IMR-90 (cell line): Measurements from ENCODE around the gene PLCB4. TPM values are rescaled to one million over a fixed set of nuclear protein-coding genes. Genes with fewer than 3 reads are reported as not detected.

Source experiments
- ATAC-seq: fragments of 200-7000 bp; cut with Tn5 transposase; 2 replicates; pipeline ENCODE4 v1.9.1; 2020; ENCODE audit warnings: low read depth, mild to moderate bottlenecking, moderate library complexity
- BruUV-seq: library from RNA; stranded (reverse); fragments of 400-500 nt; replicated peaks from 2 replicates; lab custom pipeline; 2021; lab: Mats Ljungman, UMichigan
- CTCF ChIA-PET: fragments of 300-600 bp; formaldehyde crosslinking; extraction: SDS; loops from one replicate; lab custom pipeline; 2021; ENCODE audit warnings: antibody characterized with exemption; lab: Yijun Ruan, JAX
- POLR2A ChIA-PET: fragments of 300-600 bp; sonication (Branson Sonifier 250); formaldehyde crosslinking; loops from one replicate; lab custom pipeline; 2022; ENCODE audit warnings: antibody characterized with exemption; ENCODE audit not compliant: unreplicated experiment; lab: Charles Lee
- DNase-seq: peaks from one replicate; pipeline ENCODE4 v3.0.0; 2013
- H2AFZ ChIP-seq: replicated peaks from 2 replicates; pipeline ENCODE3; 2013; ENCODE audit warnings: low read length, mild to moderate bottlenecking; ENCODE audit not compliant: poor library complexity
- H2AK5ac ChIP-seq: 2 replicates; pipeline ENCODE4 v1.6.1; 2013; ENCODE audit warnings: low read depth, low read length, inconsistent platforms
- H2AK9ac ChIP-seq: replicated peaks from 2 replicates; pipeline ENCODE3; 2013; ENCODE audit warnings: mild to moderate bottlenecking, low read depth, low read length, moderate library complexity; ENCODE audit not compliant: poor library complexity
- H2BK120ac ChIP-seq: 2 replicates; pipeline ENCODE4 v1.6.1; 2013; ENCODE audit warnings: low read depth, low read length, inconsistent platforms
- H2BK15ac ChIP-seq: 3 replicates; pipeline ENCODE4 v1.6.1; 2013; ENCODE audit warnings: low read depth, low read length, inconsistent platforms
- H2BK20ac ChIP-seq: 2 replicates; pipeline ENCODE4 v1.6.1; 2013; ENCODE audit warnings: low read depth, mild to moderate bottlenecking, inconsistent platforms, low read length, moderate library complexity
- H2BK5ac ChIP-seq: 2 replicates; pipeline ENCODE4 v1.6.1; 2013; ENCODE audit warnings: mild to moderate bottlenecking, low read depth, low read length, inconsistent platforms; ENCODE audit not compliant: poor library complexity, severe bottlenecking
- H3K14ac ChIP-seq: replicated peaks from 2 replicates; pipeline ENCODE4 v1.6.1; 2013; ENCODE audit warnings: low read depth, low read length, inconsistent platforms
- H3K18ac ChIP-seq: 2 replicates; pipeline ENCODE4 v1.6.1; 2013; ENCODE audit warnings: low read depth, low read length, control low read depth
- H3K23ac ChIP-seq: 2 replicates; pipeline ENCODE4 v1.6.1; 2013; ENCODE audit warnings: low read depth, low read length, inconsistent platforms
- H3K27ac ChIP-seq: 2 replicates; pipeline ENCODE4 v1.5.1; 2013; ENCODE audit warnings: mild to moderate bottlenecking, control low read depth, low read length; ENCODE audit not compliant: insufficient read depth
- H3K27me3 ChIP-seq: 2 replicates; pipeline ENCODE4 v1.6.1; 2013; ENCODE audit warnings: low read length; ENCODE audit not compliant: control insufficient read depth, insufficient read depth
- H3K36me3 ChIP-seq: 2 replicates; pipeline ENCODE4 v1.6.1; 2013; ENCODE audit warnings: low read length, mixed read lengths; ENCODE audit not compliant: control insufficient read depth, insufficient read depth
- H3K4ac ChIP-seq: 2 replicates; pipeline ENCODE4 v1.6.1; 2013; ENCODE audit warnings: low read depth, low read length, inconsistent platforms
- H3K4me1 ChIP-seq: 2 replicates; pipeline ENCODE4 v1.6.1; 2013; ENCODE audit warnings: low read length, mixed read lengths; ENCODE audit not compliant: control insufficient read depth, insufficient read depth
- H3K4me2 ChIP-seq: 2 replicates; pipeline ENCODE4 v1.6.1; 2013; ENCODE audit warnings: low read depth, mild to moderate bottlenecking, control low read depth, low read length, moderate library complexity
- H3K4me3 ChIP-seq: 2 replicates; pipeline ENCODE4 v1.5.1; 2013; ENCODE audit warnings: low read depth, mild to moderate bottlenecking, control low read depth, low read length, moderate library complexity; ENCODE audit not compliant: insufficient read depth
- H3K56ac ChIP-seq: 2 replicates; pipeline ENCODE4 v1.6.1; 2013; ENCODE audit warnings: low read length, inconsistent platforms; ENCODE audit not compliant: insufficient read depth; ENCODE audit errors: extremely low read depth
- H3K79me1 ChIP-seq, 2 experiments: 2 replicates each; pipeline ENCODE4 v1.6.1; 2013; ENCODE audit warnings: low read length in 2 of 2, inconsistent platforms in 1 of 2, low read depth in 1 of 2
- H3K9ac ChIP-seq: 2 replicates; pipeline ENCODE4 v1.6.1; 2013; ENCODE audit warnings: low read depth, low read length, control low read depth
- H3K9me1 ChIP-seq: 2 replicates; pipeline ENCODE4 v1.6.1; 2013; ENCODE audit warnings: low read length, inconsistent platforms; ENCODE audit not compliant: insufficient read depth
- H3K9me3 ChIP-seq: 2 replicates; pipeline ENCODE4 v1.6.1; 2013; ENCODE audit warnings: low read length; ENCODE audit not compliant: control insufficient read depth, insufficient read depth
- H4K20me1 ChIP-seq: 2 replicates; pipeline ENCODE4 v1.6.1; 2013; ENCODE audit warnings: low read length, inconsistent platforms; ENCODE audit not compliant: insufficient read depth
- H4K5ac ChIP-seq: 2 replicates; pipeline ENCODE4 v1.6.1; 2013; ENCODE audit warnings: mild to moderate bottlenecking, low read depth, low read length, control low read depth
- H4K8ac ChIP-seq, 2 experiments: 2 replicates each; pipeline ENCODE4 v1.6.1; 2013; ENCODE audit warnings: low read depth in 2 of 2, low read length in 2 of 2, control low read depth in 1 of 2, inconsistent platforms in 1 of 2
- H4K91ac ChIP-seq: 2 replicates; pipeline ENCODE4 v1.6.1; 2013; ENCODE audit warnings: low read depth, low read length, inconsistent platforms; ENCODE audit not compliant: insufficient read depth
- MAFK ChIP-seq: IDR thresholded peaks from 2 replicates; pipeline ENCODE4 v1.6.1; 2012; ENCODE audit warnings: low read depth, low read length, improper control_type of control experiment
- MXI1 ChIP-seq: IDR thresholded peaks from 2 replicates; pipeline ENCODE4 v1.6.1; 2012; ENCODE audit warnings: low read depth, mild to moderate bottlenecking, low read length, moderate library complexity, borderline replicate concordance
- WGBS, 2 experiments: methylation state at CpG; one replicate each; pipeline versions ENCODE4 v1.1.5 to v1.1.7; 2013; ENCODE audit warnings: missing lambda C conversion rate in 2 of 2; ENCODE audit not compliant: insufficient read length in 1 of 2; ENCODE audit errors: extremely low coverage in 2 of 2; 5-methylcytosine and 5-hydroxymethylcytosine counted together
- dilution Hi-C: fragments of 300-500 bp; cut with HindIII; formaldehyde crosslinking; loops from one replicate; pipeline ENCODE4 v1.14.3; 2018; ENCODE audit warnings: low sequenced_read_pairs; ENCODE audit not compliant: unreplicated experiment
- in situ Hi-C: fragments of 300-500 bp; cut with MboI; formaldehyde crosslinking; loops from 3 replicates; pipeline ENCODE4 v1.14.3; 2019; ENCODE audit warnings: low sequenced_read_pairs, inconsistent platforms, mixed read lengths
- intact Hi-C: fragments of 100-400 bp; cut with micrococcal nuclease; formaldehyde crosslinking; loops from 2 replicates; pipeline ENCODE4 v1.10.0; 2022
- polyA plus RNA-seq, 3 experiments: library from polyadenylated mRNA; depleted of rRNA; stranded (reverse); fragments of >200 nt; gene quantifications; 2 replicates each; pipeline ENCODE4 v1.2.3, GENCODE V29; 2012; ENCODE audit warnings: low replicate concordance in 1 of 3
- total RNA-seq: library from RNA; depleted of rRNA; stranded (reverse); fragments of >200 nt; gene quantifications from 2 replicates; pipeline ENCODE4 v1.2.3, GENCODE V29; 2012

Gene PLCB4
- total and polyA plus RNA-seq, 2 of the 4 experiments (the other 2 are of a cell fraction), result 12.5 to 24.0 TPM

- DNase-seq (no peak), ATAC-seq (no peak)
- Histone ChIP-seq H3K18ac (no peak overlapping the region), H3K4me3 (no peak overlapping the region), H2AFZ (no peak overlapping the region), H3K79me1 (peaks cover 40 to 76% of the 10 kb centered on the region in 2 experiments), H3K27ac (no peak overlapping the region), H3K36me3 (no peaks in the 10 kb centered on the region), H2BK20ac (no peak overlapping the region), H3K56ac (no peak overlapping the region), H2AK9ac (no peak overlapping the region), H3K4me1 (peaks cover 10% of the 10 kb centered on the region), H3K23ac (no peak overlapping the region), H3K9me1 (peaks cover 20% of the 10 kb centered on the region), H4K5ac (no peak overlapping the region), H4K91ac (no peak overlapping the region), H3K9ac (no peak overlapping the region), H4K20me1 (peaks cover 24% of the 10 kb centered on the region), H3K27me3 (no peaks in the 10 kb centered on the region), H2BK5ac (no peak overlapping the region), H3K9me3 (no peaks in the 10 kb centered on the region), H4K8ac (no peak overlapping the region), H2BK120ac (no peak overlapping the region), H3K4ac (no peak overlapping the region), H3K14ac (no peak overlapping the region), H3K4me2 (no peak overlapping the region), H2BK15ac (no peak overlapping the region), H2AK5ac (no peak overlapping the region)
- BruUV-seq, result no TSS peak
- TF ChIP-seq MXI1 (no peak), MAFK (peak; percentile 89)
- ChIA-PET CTCF (no interaction called here), POLR2A (no interaction called here)
- dilution Hi-C loops (no loop called here), in situ Hi-C loops (no loop called here), intact Hi-C loops (no loop called here)
- no CpG with 5 or more reads among the region's 2 CpGs for WGBS, 2 experiments
These were observed 77.8 kb downstream of the PLCB4 start for GRCh38 chr20:9146649-9147048.
